ENCODE measurements around the gene MINK1.
A peak's percentile ranks its signal among the peaks of the same experiment; 100 is the strongest.

MINK1 gene

GRCh38 chr17:4892499-4893221 lies 59.5 kb downstream of the MINK1 start:
- DNase-seq (ENCODE audit: low read depth, low spot score), result no peak
- in situ Hi-C loops (cut with HindIII; ENCODE audit: low sequenced_read_pairs), result no loop called here
- TF ChIP-seq CTCF (IDR thresholded peaks at IDR 0.05; ENCODE audit: low read depth, low read length), result no peak
- no peak overlapping the region for H3K4me3 ChIP-seq (ENCODE audit: low read depth, low read length)

GRCh38 chr17:4893272-4893671 lies 60.1 kb downstream of the MINK1 start:
- no peak overlapping the region for H3K4me3 ChIP-seq (ENCODE audit: low read depth, low read length)
- in situ Hi-C loops (cut with HindIII; ENCODE audit: low sequenced_read_pairs), result no loop called here
- no peak for DNase-seq (ENCODE audit: low read depth, low spot score)
- no peak for TF ChIP-seq CTCF (IDR thresholded peaks at IDR 0.05; ENCODE audit: low read depth, low read length)

GRCh38 chr17:4893721-4894560 lies 60.8 kb downstream of the MINK1 start:
- no peak for TF ChIP-seq CTCF (IDR thresholded peaks at IDR 0.05; ENCODE audit: low read depth, low read length)
- DNase-seq (ENCODE audit: low read depth, low spot score), result no peak
- no peak overlapping the region for H3K4me3 ChIP-seq (ENCODE audit: low read depth, low read length)
- in situ Hi-C loops (cut with HindIII; ENCODE audit: low sequenced_read_pairs), result no loop called here

GRCh38 chr17:4895121-4895520 lies 62.0 kb downstream of the MINK1 start:
- in situ Hi-C loops (cut with HindIII; ENCODE audit: low sequenced_read_pairs), result no loop called here
- no peak for TF ChIP-seq CTCF (IDR thresholded peaks at IDR 0.05; ENCODE audit: low read depth, low read length)
- no peak for DNase-seq (ENCODE audit: low read depth, low spot score)
- H3K4me3 ChIP-seq (ENCODE audit: low read depth, low read length), result no peak overlapping the region

- peak; percentile 12 for TF ChIP-seq CTCF (IDR thresholded peaks at IDR 0.05; ENCODE audit: low read depth, low read length)
- no peak overlapping the region for H3K4me3 ChIP-seq (ENCODE audit: low read depth, low read length)
- in situ Hi-C loops (cut with HindIII; ENCODE audit: low sequenced_read_pairs), result no loop called here
- no peak for DNase-seq (ENCODE audit: low read depth, low spot score)
Measured at GRCh38 chr17:4895657-4896331, 62.7 kb downstream of the MINK1 start.

DNA sequence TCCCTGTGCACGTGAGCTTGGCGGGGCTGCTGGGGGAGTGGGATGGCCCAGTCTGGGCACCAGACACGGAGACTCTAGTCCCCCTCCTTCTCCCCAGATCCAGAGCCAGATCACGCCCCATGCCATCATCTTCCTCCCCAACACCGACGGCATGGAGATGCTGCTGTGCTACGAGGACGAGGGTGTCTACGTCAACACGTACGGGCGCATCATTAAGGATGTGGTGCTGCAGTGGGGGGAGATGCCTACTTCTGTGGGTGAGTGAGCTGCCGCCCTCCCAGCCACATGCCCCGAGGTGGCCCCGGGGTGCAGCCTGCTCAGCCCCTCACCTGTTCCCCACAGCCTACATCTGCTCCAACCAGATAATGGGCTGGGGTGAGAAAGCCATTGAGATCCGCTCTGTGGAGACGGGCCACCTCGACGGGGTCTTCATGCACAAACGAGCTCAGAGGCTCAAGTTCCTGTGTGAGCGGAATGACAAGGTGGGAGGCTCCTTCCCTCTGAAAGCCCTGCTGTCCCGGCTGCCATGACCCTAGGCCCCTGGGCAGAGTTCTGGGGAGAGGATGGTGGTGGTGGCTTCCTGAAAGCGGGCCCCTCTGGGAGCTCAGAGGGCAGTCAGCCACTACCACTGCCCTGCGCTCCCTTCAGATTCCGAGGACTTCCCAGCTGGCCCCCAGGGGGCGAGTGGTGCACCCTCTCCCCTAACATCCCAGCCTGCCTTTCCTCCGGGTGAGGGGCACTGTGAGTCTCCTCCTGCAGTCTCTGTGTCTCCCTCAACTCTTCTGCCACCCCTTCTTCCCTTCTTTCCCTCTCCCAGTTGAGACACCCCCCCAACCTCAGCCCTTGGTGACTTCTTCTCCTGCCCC lies 63.4 kb downstream of the MINK1 start:
- no peak for DNase-seq (ENCODE audit: low read depth, low spot score)
- TF ChIP-seq CTCF (IDR thresholded peaks at IDR 0.05; ENCODE audit: low read depth, low read length), result no peak
- H3K4me3 ChIP-seq (ENCODE audit: low read depth, low read length), result no peak overlapping the region
- in situ Hi-C loops (cut with HindIII; ENCODE audit: low sequenced_read_pairs), result no loop called here

All from astrocyte of the spinal cord (primary cell).